ENCODE data around the gene TAMALIN.

The TAMALIN gene

DNA sequence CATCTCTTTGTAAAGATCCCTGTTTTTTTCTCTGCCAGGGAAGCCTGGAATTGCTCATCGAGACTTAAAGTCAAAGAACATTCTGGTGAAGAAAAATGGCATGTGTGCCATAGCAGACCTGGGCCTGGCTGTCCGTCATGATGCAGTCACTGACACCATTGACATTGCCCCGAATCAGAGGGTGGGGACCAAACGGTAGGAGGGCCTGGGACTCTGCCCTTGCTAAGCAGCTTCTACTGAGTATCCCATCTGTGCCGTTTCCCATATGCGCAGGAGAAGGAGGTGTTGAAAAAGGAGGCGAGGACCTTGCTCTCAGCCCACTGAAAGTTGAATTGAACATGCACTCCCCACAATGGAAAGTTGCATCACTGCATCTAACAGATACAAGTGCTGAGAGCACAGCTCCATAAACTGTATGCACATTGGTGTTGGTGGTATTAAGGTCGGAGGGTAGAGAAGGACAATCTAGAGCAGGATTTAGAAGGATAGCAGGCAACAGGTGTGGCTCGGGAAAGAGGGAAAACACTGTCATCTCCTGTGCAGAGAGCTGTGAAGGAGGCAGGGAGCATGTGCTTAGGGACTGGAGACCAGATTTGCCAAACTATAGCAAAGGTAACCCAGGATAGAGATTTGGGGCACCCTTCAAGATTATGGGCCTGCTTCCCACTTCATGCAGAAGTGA is 21.5 kb upstream of the TAMALIN start:
- DNase-seq = no peak

DNA sequence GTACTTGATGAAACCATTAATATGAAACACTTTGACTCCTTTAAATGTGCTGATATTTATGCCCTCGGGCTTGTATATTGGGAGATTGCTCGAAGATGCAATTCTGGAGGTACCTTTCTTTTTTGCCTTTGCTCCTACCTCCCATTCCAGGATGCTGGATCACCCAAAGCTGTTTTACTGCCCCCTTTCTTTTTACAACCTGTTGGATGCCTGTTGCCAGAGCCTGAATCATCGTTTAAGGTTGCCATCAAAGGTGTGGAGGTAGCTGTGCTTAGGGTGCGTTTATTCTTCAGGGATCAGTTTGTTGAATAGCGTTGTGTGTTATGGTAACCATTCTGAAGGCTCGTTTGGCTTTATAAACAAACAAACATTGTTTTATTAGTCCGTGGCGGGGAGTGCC is 19.9 kb upstream of the TAMALIN start:
- no peak for DNase-seq

DNA sequence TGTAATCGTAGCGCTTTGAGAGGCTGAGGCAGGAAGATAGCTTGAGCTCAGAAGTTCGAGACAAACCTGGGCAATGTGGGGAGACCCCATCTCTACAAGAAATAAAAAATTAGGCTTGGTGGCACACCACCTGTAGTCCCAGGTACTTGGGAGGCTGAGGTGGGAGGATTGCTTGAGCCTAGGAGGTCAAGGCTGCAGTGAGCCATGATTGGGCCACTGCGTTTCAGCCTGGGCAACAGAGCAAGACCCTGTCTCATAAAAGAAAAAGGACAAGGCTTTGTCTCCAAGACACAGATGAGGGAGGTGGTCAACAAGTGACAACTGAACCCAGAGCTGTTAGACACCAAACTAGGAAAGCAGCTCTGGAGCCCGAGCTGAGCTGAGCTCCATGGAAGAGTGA is 14.5 kb upstream of the TAMALIN start:
- no peak for DNase-seq

DNA sequence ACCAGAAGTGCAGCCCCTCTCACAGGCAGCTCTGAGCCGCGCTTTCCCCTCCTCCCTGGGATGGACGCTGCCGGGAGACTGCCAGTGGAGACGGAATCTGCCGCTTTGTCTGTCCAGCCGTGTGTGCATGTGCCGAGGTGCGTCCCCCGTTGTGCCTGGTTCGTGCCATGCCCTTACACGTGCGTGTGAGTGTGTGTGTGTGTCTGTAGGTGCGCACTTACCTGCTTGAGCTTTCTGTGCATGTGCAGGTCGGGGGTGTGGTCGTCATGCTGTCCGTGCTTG is 12.3 kb upstream of the TAMALIN start:
- DNase-seq = no peak

DNA sequence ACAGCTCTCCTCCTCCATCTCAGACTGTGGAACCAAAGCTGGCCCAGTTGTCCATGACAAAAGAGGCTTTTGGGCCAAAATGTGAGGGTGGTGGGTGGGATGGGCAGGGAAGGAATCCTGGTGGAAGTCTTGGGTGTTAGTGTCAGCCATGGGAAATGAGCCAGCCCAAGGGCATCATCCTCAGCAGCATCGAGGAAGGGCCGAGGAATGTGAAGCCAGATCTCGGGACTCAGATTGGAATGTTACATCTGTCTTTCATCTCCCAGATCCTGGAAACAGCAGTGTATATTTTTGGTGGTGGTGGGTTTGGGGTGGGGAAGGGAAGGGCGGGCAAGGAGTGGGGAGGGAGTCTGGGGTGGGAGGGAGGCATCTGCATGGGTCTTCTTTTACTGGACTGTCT is 11.8 kb upstream of the TAMALIN start:
- peak; percentile 66 for DNase-seq

DNA sequence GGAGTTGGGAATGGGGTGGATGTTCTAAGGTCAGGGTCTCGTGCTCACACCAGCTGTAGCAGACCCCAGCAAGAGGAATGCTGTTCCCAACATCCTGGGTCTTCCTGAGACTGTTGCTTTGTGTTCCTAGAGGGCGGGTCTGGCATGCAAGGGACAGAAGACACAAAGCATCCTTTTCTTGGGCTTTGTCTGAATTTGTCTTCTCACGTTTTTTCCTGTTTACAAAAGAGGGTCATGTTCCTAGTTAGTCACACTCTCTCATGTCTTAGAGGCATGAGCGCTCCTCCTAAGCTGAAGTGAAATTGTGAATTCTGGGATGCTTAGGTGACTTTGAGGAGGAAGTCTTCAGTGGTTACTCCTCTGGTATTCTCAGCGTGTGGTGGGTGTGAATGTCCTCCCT is 9.6 kb upstream of the TAMALIN start:
- no peak for DNase-seq

DNA sequence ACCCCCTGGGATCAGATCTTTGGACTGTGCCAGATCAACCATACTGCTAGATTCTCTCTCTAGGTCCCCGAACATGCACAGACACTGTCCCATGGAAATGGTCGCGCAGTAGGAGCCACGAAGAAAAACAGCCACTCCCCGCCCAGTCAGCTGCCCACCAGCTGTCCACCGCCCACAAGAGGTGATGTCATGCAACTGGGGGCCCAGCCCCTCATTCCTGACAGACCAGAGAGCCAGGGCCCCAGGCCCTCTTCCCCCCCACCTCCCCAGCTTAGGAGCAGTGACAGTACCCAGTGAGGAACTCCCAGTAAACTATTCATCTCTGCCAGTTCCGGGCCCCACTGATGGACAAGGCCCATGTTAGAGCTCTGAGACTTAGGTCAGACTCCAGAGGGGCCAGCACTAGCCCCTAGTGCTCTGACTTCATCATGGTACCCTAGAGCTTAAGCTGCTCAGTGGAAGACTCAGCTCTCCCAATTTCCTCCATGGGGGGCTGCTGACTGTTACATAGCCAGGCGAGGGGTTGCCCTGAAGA is 3.7 kb upstream of the TAMALIN start:
- DNase-seq = no peak

DNA sequence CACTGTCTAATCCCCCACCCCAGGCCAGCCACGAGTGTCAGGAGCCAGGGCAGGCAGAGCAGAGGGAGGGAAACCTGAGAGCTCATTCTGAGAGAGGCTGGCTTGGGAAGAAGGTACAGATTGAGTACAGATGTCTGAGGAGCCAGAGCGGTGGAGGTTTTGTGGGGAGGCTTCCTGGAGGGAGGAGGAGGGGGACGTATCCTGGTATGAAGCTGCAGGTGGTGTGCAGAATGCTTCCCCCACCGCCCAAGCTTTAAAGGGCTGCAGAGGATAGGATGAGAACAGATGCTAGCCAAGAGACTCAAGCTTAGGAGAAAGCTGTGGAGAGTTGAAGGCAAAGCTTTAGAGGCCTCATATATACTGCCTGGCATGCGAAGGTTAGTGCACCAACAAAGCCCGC is 3.2 kb upstream of the TAMALIN start:
- no peak for DNase-seq

DNA sequence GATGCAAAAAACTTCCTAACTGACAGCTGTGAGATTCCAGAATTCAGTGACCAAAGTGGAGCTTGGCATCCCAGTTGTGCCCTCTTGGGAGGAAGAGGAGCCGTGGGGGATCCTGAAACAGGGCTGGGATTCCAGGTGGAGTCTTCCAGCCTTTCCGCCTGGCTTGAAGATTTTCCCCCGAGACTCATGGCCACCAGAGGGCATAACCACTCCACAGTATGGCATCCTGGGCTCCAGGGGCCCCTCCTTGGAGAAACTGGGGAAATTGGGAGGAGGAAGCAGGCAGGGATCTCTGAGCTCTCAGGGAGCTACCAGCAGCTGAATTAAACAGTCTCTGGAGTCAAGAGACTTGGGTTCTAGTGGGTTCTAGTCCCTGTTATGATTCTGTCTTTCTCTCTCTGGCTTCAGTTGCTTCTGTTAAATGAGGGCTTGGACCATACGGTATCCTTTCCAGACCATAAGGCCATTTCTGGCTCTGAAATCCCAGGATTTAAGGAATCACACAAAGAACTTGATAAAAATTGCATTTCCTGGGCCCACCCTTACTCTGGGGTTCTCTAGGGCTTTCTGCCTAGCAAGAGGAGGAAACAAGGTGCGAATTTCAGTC is 2.6 kb upstream of the TAMALIN start:
- peak; percentile 63 for DNase-seq

DNA sequence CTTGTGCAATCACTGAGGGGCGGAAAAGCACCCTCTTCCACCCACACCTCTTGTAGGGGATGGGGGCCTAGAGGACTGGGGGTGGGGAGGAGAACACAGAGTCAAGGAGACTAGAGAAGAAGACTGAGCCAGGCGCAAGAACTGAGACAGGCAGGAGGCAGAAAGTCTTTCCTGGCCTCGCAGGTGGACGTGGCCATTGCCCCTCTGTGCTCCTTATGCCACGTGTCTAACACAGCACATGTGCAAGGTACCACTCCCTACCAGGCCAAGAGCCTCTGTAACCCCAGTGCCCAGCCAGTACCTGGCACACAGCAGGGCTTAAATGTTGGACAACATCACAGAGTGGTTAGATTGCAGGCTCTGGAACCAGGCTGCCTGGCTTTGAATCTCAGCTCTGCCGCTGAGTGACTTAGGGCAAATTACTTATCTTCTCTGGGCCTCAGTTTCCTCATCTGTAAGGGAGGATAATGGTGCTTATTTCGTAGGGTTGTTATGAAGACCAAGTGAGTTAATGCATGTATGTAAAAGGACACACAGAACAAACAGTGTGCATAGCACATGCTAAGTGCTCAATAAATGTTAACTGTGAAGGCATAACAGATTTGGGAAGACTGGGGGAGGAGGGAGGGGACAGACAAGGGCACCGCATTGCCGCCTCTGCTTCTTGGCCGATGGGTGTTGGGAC is 1.4 kb upstream of the TAMALIN start:
- no peak for DNase-seq

DNA sequence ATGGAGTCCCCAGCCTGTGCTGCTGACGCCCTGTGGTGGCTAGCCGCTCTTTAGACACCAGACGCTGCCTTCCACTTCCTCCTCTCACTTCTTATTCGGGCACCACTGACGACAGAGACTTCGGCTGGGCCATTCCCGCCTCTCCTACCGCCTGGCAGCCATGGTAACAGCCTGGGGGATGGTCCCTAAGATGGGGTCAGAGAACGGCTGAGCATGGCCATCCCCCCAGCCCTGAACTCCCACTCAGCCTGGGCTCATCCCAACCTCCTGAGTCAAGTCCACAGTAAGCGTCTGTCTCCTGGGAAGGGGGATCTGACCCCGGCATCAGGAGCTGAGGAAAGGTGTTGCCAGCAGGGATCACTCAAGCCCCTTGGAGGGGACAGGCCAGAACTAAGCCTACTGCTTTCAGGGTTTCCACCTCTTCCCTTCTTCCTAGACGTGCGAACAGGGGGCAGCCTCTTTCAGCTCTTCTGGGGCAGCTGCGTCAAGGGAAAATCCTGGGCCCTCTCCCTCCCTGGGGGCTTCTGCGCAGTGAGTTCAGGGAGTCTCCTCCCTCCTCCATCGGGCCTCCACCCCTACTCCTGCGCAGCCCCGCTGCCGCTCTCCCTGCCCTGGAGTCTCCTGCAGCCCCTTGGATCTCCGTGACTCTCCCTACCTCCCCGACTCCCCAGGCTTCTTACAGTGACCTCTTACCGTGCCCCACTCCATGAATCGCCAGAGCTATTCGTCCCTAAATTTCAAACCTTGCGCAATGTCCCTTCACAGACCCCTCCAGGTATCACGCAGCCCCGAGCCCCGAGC is 643 bp upstream of the TAMALIN start:
- DNase-seq = no peak

DNA sequence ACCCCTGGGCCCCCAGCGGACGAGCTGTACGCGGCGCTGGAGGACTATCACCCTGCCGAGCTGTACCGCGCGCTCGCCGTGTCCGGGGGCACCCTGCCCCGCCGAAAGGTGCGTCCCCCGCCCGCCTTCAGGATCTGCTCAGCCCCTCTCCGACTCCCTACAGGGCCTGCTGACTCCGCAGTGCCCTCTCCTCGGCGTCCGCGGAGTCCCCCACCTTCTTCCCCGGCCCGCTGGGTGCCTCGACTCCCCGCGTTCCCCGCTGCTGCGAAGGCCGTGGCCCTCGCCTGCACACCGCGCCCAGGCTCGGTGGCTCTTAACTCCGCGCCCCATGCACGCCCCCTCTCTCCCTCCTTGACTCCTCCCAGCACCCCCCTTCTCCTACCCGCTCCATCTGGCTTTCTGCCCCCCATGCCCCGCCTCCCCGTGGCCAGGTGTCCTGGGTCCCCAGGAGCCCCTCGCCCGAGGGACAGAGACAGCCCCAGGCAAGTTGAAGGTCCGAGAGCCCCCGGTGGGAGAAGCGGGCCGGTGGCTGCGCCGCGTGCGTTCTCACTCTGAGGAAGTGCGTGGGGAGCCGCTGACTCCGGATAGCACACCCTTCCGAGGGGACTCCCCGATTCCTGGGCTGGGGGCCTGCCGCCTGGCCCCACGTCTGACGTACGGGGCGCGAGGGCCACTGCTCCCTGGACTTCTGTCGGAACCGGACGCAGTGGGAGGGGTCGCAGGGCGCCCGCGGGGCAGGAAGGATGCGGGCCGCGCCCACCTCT is 594 bp downstream of the TAMALIN start:
- no peak for DNase-seq

DNA sequence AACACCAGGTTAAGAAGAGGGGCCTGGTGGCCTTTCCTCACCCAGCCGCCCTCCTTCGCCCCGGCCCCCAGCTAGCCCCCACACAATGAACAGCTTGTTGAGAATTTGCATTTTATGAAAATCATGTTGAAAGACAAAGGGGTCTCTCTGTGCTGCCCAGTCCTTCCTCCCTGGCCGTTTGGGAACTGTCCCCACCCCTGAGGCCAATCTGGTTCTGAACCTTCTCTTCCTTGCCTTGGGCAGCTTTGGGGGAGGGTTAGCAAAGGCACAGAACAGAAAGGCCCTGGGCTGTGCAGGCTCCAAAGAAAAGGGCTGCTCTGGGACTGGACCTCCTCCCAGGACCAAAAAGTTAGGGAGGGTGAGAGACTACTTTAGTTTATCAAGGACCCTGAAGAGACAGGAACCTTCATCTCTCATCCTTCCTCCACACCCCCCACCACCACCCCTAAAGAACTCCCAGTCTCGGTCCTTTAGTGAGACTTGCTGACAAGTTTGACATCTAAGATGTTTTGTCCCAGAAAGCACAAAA is 1.3 kb downstream of the TAMALIN start:
- DNase-seq = no peak

DNA sequence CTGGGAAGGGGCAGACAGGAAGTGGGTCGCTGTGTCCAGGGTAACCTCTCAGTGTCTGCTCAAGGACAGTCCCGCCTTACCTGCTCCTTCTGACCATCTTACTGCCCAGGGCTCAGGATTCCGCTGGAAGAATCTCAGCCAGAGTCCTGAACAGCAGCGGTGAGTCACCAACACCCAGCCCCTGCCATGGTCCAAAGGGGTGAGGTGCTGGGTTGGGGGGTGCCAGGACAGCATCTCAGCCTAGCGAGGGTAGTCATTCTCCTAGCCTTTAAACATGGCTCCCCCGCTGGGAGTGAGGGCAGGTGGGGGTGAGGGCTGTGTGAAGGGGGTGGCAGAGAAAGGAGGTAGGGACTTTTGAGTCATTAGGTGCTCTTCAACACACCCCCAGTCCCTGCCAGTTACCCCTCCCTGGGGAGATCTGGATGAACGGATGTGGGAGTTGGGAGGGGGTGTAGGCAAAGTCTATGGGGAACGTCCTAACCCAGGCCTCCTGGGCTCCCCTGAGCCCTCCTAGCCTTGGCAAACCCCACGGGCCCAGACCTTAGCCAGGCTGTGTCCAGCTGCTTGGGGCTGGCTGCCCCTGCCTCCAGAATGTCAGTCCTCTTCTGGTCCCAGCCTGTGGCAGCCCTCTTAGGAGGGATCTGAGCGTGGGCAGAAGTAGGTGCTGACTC is 2.5 kb downstream of the TAMALIN start:
- DNase-seq = no peak

DNA sequence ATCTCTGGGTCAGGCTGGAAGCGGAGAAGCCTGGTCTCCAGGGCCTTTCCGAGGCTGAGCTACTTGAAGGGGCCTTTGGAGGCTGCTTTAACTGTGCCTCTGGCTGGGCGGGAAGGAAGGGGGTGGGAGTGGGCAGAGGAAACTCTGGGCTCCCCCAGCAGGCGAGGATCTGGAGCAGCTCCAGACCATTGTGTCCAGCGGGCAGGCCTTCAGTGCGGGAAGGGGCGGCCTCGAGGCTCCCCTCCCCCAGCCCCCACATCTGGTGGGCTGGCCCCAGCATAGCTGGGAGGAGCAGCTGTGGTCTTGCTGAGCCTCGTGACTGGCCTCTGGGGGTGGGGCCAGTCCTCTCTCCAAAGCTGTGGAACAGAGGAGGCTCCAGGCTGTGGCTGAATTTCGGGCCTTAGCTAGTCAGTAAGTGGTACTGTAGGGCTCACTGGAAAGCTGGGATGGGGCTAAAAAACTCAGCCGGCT is 3.4 kb downstream of the TAMALIN start:
- DNase-seq = peak; percentile 88

DNA sequence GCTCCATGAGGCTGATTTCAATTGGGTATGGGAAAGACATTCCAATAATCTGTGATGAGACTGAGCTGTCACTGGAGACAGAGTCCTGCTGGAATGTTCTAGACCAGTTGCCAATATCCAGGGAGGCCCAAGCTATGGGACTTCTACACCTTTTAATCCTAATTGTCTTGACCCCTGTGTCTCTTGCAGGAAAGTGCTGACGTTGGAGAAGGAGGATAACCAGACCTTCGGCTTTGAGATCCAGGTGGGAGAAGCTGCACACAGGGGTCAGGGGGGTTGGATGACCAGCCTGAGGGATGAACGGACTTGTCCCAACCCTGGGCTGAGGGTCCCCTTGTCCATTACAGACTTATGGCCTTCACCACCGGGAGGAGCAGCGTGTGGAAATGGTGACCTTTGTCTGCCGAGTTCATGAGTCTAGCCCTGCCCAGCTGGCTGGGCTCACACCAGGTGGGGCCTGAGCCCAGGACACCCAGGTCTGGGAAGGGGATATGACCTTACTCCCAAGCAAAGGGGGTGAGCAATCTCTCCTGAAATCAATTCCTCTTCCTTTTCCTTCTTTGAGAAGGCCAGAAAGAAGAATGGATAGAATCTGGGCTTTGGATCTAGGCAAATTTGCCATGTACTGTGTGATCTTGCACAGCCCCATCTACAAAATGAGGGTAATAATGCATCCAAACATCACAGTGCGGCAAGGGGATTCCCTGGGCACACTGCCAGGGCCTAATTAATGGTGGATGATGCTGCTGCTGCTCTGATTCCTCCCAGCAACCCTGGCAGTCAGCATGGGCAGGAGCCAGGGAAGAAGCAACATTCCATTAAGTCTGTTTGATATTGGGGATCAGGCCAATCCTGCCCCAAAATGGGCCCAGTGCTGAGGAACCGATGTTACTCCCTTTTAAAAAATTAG is 4.2 kb downstream of the TAMALIN start:
- no peak for DNase-seq

DNA sequence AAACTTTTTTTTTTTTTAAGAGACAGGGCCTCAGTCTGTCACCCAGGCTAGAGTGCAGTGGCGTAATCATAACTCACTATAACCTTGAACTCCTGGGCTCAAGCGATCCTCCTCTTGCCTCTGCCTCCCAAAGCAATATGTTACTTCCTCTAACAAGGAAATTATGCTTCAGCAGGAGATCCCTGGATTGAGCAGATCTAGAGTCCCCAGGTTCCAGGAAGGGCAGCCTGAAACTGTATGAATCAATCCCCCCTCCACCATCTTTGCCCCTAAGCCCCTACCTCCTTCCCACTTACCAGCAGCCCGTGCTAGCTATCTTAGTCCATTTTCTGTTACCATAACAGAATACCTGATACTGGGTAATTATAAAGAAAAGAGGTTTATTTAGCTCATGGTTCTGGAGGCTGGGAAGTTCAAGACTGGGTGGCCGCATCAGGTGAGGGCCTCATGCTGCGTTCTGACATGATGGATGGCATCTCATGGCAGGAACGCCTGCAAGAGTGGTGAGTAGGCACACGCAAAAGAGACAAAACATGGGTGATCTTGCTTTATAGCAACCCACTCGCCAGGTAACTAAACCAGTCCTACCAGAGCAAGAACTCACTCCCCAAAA is 5.0 kb downstream of the TAMALIN start:
- DNase-seq = no peak

DNA sequence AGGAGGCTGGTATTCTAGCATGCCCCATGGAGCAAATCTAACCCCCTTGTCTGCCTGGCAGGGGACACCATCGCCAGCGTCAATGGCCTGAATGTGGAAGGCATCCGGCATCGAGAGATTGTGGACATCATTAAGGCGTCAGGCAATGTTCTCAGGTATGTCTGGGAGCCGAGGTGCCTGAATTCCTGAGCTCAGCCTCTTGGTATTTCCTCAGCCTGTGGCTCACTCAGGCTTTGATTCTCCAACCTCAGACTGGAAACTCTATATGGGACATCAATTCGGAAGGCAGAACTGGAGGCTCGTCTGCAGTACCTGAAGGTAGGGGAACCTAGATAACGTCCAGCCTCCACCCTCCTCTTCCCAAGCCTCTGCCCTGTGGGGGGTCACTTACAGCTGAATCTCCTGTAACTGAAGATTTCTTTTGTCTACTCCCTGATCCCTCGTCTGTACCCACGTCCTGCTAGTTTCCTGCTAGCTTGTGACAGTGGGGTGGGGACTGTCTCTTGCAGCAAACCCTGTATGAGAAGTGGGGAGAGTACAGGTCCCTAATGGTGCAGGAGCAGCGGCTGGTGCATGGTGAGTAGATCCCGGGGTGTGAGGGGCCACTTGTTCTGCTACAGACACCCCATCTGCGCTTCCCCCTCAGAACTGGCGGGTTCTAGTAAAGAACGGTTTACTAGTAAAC is 7.0 kb downstream of the TAMALIN start:
- no peak for DNase-seq

Measured in fibroblast of skin of right quadriceps (primary cell).